ENCODE results near the gene TMCC1. TPM values are rescaled to one million over a fixed set of nuclear protein-coding genes. Genes with fewer than 3 reads are reported as not detected.

TMCC1 gene
- total and polyA plus RNA-seq, 2 donors (not counting 3 experiments of a cell fraction or from before 2014, with no cell fraction given) = 17.4 to 38.4 TPM

GRCh38 chr3:129934234-129935123, 41.0 kb upstream of the TMCC1 start:
- Histone ChIP-seq H3K9ac (replicated peaks; ENCODE audit: extremely low read depth, insufficient read depth, low read length) (no peak overlapping the region), H3K4me2 (ENCODE audit: insufficient read depth, low read length) (peak overlapping the region; percentile 24), H3K36me3 (ENCODE audit: control insufficient read depth in 2 of 2, extremely low read depth in 1 of 2, insufficient read depth in 2 of 2, low read length in 2 of 2) (no peaks in the 10 kb centered on the region), H3K4me1 (ENCODE audit: control insufficient read depth, extremely low read depth, insufficient read depth, low read length) (peaks cover 3% of the 10 kb centered on the region), H4K20me1 (replicated peaks; ENCODE audit: control insufficient read depth, extremely low read depth, insufficient read depth, low read length) (no peaks in the 10 kb centered on the region), H3K4me3 (replicated peaks in 1 of 3; ENCODE audit: insufficient read depth in 1 of 3, low read depth in 1 of 3, low read length in 3 of 3) (no peak overlapping the region), H2AFZ (ENCODE audit: low read depth, low read length) (peak overlapping the region; percentile 52), H3K9me3 (replicated peaks; ENCODE audit: control insufficient read depth, insufficient read depth, low read length) (no peaks in the 10 kb centered on the region), H3K9me1 (replicated peaks; ENCODE audit: control insufficient read depth, extremely low read depth, insufficient read depth, low read length) (no peaks in the 10 kb centered on the region), H3K79me2 (ENCODE audit: control insufficient read depth, insufficient read depth, low read length) (no peaks in the 10 kb centered on the region), H3K27me3 (ENCODE audit: control insufficient read depth in 2 of 2, insufficient read depth in 2 of 2, low read length in 2 of 2) (peaks cover 0 to 8% of the 10 kb centered on the region in 2 experiments), H3K27ac (ENCODE audit: insufficient read depth, low read depth, low read length) (no peak overlapping the region)
- BruUV-seq (replicated peaks) = no TSS peak
- POLR2A ChIA-PET = no interaction called here
- DNase-seq (ENCODE audit: low read depth, low spot score) (peak; percentile 47), FAIRE-seq (peak; percentile 80)
- CTCF ChIA-PET = interaction anchor here (0.7 to 2.6 kb wide), 15 partner anchors 10 to 551 kb away, joined by 3 to 26 read pairs (median 4); no protein-coding TSS in a partner anchor
- TF ChIP-seq, protein P1, sequence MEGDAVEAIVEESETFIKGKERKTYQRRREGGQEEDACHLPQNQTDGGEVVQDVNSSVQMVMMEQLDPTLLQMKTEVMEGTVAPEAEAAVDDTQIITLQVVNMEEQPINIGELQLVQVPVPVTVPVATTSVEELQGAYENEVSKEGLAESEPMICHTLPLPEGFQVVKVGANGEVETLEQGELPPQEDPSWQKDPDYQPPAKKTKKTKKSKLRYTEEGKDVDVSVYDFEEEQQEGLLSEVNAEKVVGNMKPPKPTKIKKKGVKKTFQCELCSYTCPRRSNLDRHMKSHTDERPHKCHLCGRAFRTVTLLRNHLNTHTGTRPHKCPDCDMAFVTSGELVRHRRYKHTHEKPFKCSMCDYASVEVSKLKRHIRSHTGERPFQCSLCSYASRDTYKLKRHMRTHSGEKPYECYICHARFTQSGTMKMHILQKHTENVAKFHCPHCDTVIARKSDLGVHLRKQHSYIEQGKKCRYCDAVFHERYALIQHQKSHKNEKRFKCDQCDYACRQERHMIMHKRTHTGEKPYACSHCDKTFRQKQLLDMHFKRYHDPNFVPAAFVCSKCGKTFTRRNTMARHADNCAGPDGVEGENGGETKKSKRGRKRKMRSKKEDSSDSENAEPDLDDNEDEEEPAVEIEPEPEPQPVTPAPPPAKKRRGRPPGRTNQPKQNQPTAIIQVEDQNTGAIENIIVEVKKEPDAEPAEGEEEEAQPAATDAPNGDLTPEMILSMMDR (IDR thresholded peaks at IDR 0.05; ENCODE audit: extremely low read depth in 1 of 2, insufficient read depth in 1 of 2, low read depth in 1 of 2, low read length in 2 of 2) = peak; percentile 73 to 88
- no peak for TF ChIP-seq POLR2A (IDR thresholded peaks at IDR 0.05; ENCODE audit: low read depth, low read length)
- dilution Hi-C loops (cut with MboI; ENCODE audit: extremely low pct_ligation_motif_present, low sequenced_read_pairs) (no loop called here), intact Hi-C loops (cut with micrococcal nuclease) (loop anchor here (1.0 to 2.0 kb wide), 6 partner anchors 44 to 552 kb away; no protein-coding TSS in a partner anchor)

DNA sequence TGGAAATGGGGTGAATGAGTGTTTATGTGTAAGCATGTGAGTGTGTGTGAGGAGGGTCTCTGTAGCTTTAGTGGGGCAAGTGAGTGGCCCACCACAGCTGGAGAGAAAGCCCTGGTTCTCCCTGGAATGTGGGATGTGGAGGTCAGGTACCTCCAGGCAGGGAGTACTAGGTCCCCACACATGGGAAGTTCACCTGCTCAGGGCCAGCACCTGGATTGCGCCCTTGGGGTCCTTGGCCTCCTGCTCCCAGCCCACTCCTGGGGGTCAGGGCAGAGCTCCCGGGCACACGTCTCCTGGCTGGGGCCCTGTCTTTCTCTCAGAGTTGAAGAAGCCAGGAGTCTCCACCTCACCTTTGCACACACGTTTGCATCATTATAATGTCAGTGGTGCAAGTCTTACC, 40.0 kb upstream of the TMCC1 start:
- ChIA-PET CTCF (interaction anchor here (0.8 to 2.6 kb wide), 9 partner anchors 9 to 305 kb away, joined by 3 to 26 read pairs (median 4); no protein-coding TSS in a partner anchor), POLR2A (no interaction called here)
- H4K20me1 ChIP-seq (replicated peaks; ENCODE audit: control insufficient read depth, extremely low read depth, insufficient read depth, low read length) = no peaks in the 10 kb centered on the region
- TF ChIP-seq JUN (IDR thresholded peaks at IDR 0.05; ENCODE audit: borderline replicate concordance, insufficient read depth, insufficient read length, low read depth) = no peak
- TF ChIP-seq POLR2AphosphoS5 (IDR thresholded peaks at IDR 0.05; ENCODE audit: insufficient read depth, low read depth, low read length) = no peak
- TF ChIP-seq, protein P1 (IDR thresholded peaks at IDR 0.05; ENCODE audit: extremely low read depth in 1 of 2, insufficient read depth in 1 of 2, low read depth in 1 of 2, low read length in 2 of 2) = no peak
- no peak for TF ChIP-seq EZH2 (IDR thresholded peaks at IDR 0.05; ENCODE audit: borderline replicate concordance, low read depth, low read length, severe bottlenecking)
- H3K36me3 ChIP-seq (ENCODE audit: control insufficient read depth in 2 of 2, extremely low read depth in 1 of 2, insufficient read depth in 2 of 2, low read length in 2 of 2) = no peaks in the 10 kb centered on the region
- peaks cover 0 to 9% of the 10 kb centered on the region in 2 experiments for H3K27me3 ChIP-seq (ENCODE audit: control insufficient read depth in 2 of 2, insufficient read depth in 2 of 2, low read length in 2 of 2)
- peaks cover 1% of the 10 kb centered on the region for H3K9me3 ChIP-seq (replicated peaks; ENCODE audit: control insufficient read depth, insufficient read depth, low read length)
- no peak for DNase-seq (ENCODE audit: low read depth, low spot score)
- intact Hi-C loops (cut with micrococcal nuclease) = no loop called here
- BruUV-seq (replicated peaks) = no TSS peak
- no peak overlapping the region for H3K9ac ChIP-seq (replicated peaks; ENCODE audit: extremely low read depth, insufficient read depth, low read length)
- H2AFZ ChIP-seq (ENCODE audit: low read depth, low read length) = no peak overlapping the region
- no peak overlapping the region for H3K4me2 ChIP-seq (ENCODE audit: insufficient read depth, low read length)
- no peaks in the 10 kb centered on the region for H3K9me1 ChIP-seq (replicated peaks; ENCODE audit: control insufficient read depth, extremely low read depth, insufficient read depth, low read length)
- dilution Hi-C loops (cut with MboI; ENCODE audit: extremely low pct_ligation_motif_present, low sequenced_read_pairs) = no loop called here
- no peak overlapping the region for H3K4me3 ChIP-seq (replicated peaks in 1 of 3; ENCODE audit: insufficient read depth in 1 of 3, low read depth in 1 of 3, low read length in 3 of 3)
- no peaks in the 10 kb centered on the region for H3K79me2 ChIP-seq (ENCODE audit: control insufficient read depth, insufficient read depth, low read length)
- peaks cover 3% of the 10 kb centered on the region for H3K4me1 ChIP-seq (ENCODE audit: control insufficient read depth, extremely low read depth, insufficient read depth, low read length)
- no peak for FAIRE-seq
- H3K27ac ChIP-seq (ENCODE audit: insufficient read depth, low read depth, low read length) = no peak overlapping the region
